Daoy (cell line): Measurements from ENCODE around the gene PCNP. TPM values are rescaled to one million over a fixed set of nuclear protein-coding genes. Genes with fewer than 3 reads are reported as not detected.
"Not testable (repeated sequence)": the region's sequence is repeated elsewhere in the genome, so short reads cannot be mapped to it uniquely, and the experiment has no call there.

Experiments
- DNase-seq: peaks from one replicate; pipeline ENCODE4 v3.0.0-alpha.2; 2015; ENCODE audit warnings: low read depth
- total RNA-seq: library from RNA; depleted of rRNA; stranded (reverse); fragments of >200 nt; shearing (Covaris generic); gene quantifications from 2 replicates; pipeline ENCODE4 v1.2.3, GENCODE V29; 2014; rRNA removed

PCNP gene
- total RNA-seq, 1 experiment from 2014 or later: 68.4 TPM

- DNase-seq: no peak
Observed at GRCh38 chr3:101633186-101633585, 59.2 kb downstream of the PCNP start.

- no peak for DNase-seq
Observed at GRCh38 chr3:101634591-101635196, 60.7 kb downstream of the PCNP start.

- DNase-seq: no peak
Observed at GRCh38 chr3:101635345-101635744, 61.4 kb downstream of the PCNP start.

- DNase-seq: peak; percentile 57
Observed at GRCh38 chr3:101635954-101636798, 62.2 kb downstream of the PCNP start.

- DNase-seq: no peak
Observed at GRCh38 chr3:101637451-101637850, 63.5 kb downstream of the PCNP start.

GRCh38 chr3:101638261-101638745, 64.3 kb downstream of the PCNP start:
- no peak for DNase-seq

GRCh38 chr3:101639280-101639963, 65.4 kb downstream of the PCNP start:
- DNase-seq: no peak

GRCh38 chr3:101640256-101640655, 66.3 kb downstream of the PCNP start:
- DNase-seq: no peak

GRCh38 chr3:101641397-101642115, 67.6 kb downstream of the PCNP start:
- not testable (repeated sequence) for DNase-seq

GRCh38 chr3:101642441-101642840, 68.5 kb downstream of the PCNP start:
- no peak for DNase-seq

- DNase-seq: no peak
Observed at GRCh38 chr3:101643009-101643844, 69.2 kb downstream of the PCNP start.

Other genes with a start within 250 kb of the PCNP start
- 7.5 and 8.8 TPM in 2 replicates for gene SENP7, start 61.0 kb upstream of the PCNP start, total RNA-seq
- 58.3 and 64.7 TPM in 2 replicates for gene TRMT10C, start 12.3 kb upstream of the PCNP start, total RNA-seq
- gene ZBTB11, start 103.0 kb downstream of the PCNP start, total RNA-seq: 21.6 and 23.7 TPM in 2 replicates
- gene RPL24, start 112.5 kb downstream of the PCNP start, total RNA-seq: 2,801 and 2,885 TPM in 2 replicates
- gene CEP97, start 150.4 kb downstream of the PCNP start, total RNA-seq: 17.3 and 17.6 TPM in 2 replicates
- gene NXPE3, start 205.0 kb downstream of the PCNP start, total RNA-seq: 5.0 and 8.0 TPM in 2 replicates